Type B pancreatic cell (in vitro differentiated cells): ENCODE measurements around the gene HEYL. TPM values are rescaled to one million over a fixed set of nuclear protein-coding genes. Genes with fewer than 3 reads are reported as not detected.

Source experiments
- DNase-seq: peaks from one replicate; pipeline ENCODE4 v3.0.0; 2021; ENCODE audit warnings: mixed read lengths; ENCODE audit not compliant: unreplicated experiment; ENCODE audit errors: extremely low spot score
- H3K27ac Mint-ChIP-seq: 2 replicates; pipeline ENCODE4 v1.8.0; 2021; ENCODE audit warnings: mild to moderate bottlenecking, mixed read lengths
- H3K27me3 Mint-ChIP-seq: 2 replicates; pipeline ENCODE4 v1.8.0; 2021; ENCODE audit warnings: mixed read lengths
- H3K36me3 Mint-ChIP-seq: 2 replicates; pipeline ENCODE4 v1.8.0; 2021; ENCODE audit warnings: mixed read lengths
- H3K4me1 Mint-ChIP-seq: one replicate; pipeline ENCODE4 v1.8.0; 2021; ENCODE audit warnings: mixed read lengths; ENCODE audit not compliant: unreplicated experiment
- H3K4me3 Mint-ChIP-seq: 2 replicates; pipeline ENCODE4 v1.8.0; 2021; ENCODE audit warnings: mild to moderate bottlenecking, mixed read lengths
- H3K9me3 Mint-ChIP-seq: 2 replicates; pipeline ENCODE4 v1.8.0; 2021; ENCODE audit warnings: mixed read lengths
- total RNA-seq: library from RNA; stranded (reverse); gene quantifications from 2 replicates; pipeline ENCODE4 v1.2.1, GENCODE V29; 2021; ENCODE audit warnings: low replicate concordance
- TF ChIP-seq, protein P1 (sequence below): fragments of 200-600 bp; sonication (generic); conservative IDR thresholded peaks from 2 replicates; pipeline ENCODE4 v1.5.0; 2021; ENCODE audit warnings: antibody characterized with exemption, mild to moderate bottlenecking

Gene HEYL
- total RNA-seq, 1 donor from 2014 or later = 4.3 TPM

DNA sequence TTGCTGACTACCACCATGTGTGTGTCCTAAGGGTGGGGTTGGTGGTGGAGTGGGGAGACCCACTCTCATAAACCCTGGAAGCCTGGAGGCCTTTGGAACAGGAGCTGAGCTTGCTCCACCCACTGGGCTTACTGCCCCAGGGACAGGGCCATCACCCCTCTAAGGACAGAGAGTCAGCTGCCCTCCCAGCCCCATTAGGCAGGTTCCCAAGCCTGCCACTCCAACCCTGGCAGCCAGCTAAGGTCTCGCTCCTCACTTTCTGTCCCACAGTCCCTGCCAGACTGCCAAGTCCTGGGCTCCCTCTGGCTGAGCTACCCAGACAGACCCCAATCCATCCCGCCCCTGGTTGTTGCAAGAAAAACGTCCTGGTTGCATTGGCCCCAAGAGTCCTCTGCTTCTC, 28.7 kb upstream of the HEYL start:
- no peaks in the 10 kb centered on the region for H3K4me1 Mint-ChIP-seq
- H3K27me3 Mint-ChIP-seq = peaks cover 66% of the 10 kb centered on the region
- no peaks in the 10 kb centered on the region for H3K9me3 Mint-ChIP-seq
- no peak overlapping the region for H3K27ac Mint-ChIP-seq
- TF ChIP-seq, protein P1, sequence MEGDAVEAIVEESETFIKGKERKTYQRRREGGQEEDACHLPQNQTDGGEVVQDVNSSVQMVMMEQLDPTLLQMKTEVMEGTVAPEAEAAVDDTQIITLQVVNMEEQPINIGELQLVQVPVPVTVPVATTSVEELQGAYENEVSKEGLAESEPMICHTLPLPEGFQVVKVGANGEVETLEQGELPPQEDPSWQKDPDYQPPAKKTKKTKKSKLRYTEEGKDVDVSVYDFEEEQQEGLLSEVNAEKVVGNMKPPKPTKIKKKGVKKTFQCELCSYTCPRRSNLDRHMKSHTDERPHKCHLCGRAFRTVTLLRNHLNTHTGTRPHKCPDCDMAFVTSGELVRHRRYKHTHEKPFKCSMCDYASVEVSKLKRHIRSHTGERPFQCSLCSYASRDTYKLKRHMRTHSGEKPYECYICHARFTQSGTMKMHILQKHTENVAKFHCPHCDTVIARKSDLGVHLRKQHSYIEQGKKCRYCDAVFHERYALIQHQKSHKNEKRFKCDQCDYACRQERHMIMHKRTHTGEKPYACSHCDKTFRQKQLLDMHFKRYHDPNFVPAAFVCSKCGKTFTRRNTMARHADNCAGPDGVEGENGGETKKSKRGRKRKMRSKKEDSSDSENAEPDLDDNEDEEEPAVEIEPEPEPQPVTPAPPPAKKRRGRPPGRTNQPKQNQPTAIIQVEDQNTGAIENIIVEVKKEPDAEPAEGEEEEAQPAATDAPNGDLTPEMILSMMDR = no peak
- no peak for DNase-seq
- H3K36me3 Mint-ChIP-seq = no peaks in the 10 kb centered on the region
- no peak overlapping the region for H3K4me3 Mint-ChIP-seq

DNA sequence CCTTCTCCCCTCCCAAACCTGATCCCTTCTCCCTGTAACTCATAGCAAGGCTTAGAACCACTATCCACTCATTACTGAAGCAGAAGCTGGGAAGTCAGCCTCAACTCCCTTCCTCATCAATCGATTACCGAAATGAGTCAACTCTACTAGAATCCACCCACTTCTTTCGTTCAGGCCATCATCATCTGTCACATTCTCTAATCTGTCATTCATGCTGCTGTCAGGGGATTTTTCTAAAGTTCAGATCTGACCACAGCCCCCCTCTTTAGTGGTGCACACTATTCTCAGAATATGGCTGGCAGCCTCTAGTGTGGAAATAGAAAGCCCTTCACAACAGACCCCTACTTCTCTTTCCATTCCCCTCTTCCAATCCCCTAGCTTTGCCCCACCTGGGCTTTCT, 27.3 kb upstream of the HEYL start:
- H3K4me3 Mint-ChIP-seq = no peak overlapping the region
- H3K27ac Mint-ChIP-seq = no peak overlapping the region
- no peaks in the 10 kb centered on the region for H3K9me3 Mint-ChIP-seq
- DNase-seq = no peak
- TF ChIP-seq, protein P1 = no peak
- H3K4me1 Mint-ChIP-seq = no peaks in the 10 kb centered on the region
- peaks cover 66% of the 10 kb centered on the region for H3K27me3 Mint-ChIP-seq
- no peaks in the 10 kb centered on the region for H3K36me3 Mint-ChIP-seq

DNA sequence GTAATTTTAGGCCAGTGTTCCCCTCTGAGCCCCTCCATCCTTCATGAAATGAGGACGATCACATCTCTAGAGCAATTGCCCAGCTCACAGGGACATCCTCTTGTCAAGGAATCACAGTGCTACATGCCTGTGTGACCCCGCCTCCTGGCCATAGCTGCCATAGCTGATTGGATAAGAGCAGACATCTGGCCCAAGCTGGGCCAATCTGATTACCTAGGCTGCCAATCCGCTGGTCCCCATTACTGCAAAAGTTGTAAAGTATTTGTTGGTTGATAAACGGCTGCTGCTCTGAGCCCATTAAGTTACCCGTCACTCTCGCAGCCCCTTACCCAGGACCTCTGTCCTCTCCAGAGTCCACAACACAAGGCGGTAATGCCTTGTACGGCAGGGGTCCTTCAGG, 24.1 kb upstream of the HEYL start:
- no peak overlapping the region for H3K27ac Mint-ChIP-seq
- peaks cover 67% of the 10 kb centered on the region for H3K27me3 Mint-ChIP-seq
- no peaks in the 10 kb centered on the region for H3K36me3 Mint-ChIP-seq
- H3K4me3 Mint-ChIP-seq = no peak overlapping the region
- no peaks in the 10 kb centered on the region for H3K9me3 Mint-ChIP-seq
- DNase-seq = no peak
- H3K4me1 Mint-ChIP-seq = no peaks in the 10 kb centered on the region
- TF ChIP-seq, protein P1 = no peak

DNA sequence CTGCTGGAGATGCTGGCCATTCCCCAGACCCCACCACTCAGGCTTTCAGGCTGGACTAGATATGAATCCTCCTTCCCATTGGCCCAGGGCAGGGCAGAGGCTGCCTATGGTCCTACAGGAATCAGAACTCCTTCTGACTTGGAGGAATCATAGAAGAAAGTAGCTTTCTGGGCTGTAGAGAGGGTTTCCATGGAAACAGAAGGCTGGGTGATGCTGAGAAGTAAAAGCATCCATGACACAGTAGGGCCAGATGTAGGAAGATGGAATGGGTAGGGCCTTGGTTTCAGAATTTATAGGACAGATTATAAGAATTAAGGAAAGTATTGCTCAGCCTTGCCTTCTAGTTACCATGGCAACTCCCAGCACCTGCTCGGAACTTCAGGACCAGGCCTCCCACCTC, 23.4 kb upstream of the HEYL start:
- TF ChIP-seq, protein P1 = no peak

DNA sequence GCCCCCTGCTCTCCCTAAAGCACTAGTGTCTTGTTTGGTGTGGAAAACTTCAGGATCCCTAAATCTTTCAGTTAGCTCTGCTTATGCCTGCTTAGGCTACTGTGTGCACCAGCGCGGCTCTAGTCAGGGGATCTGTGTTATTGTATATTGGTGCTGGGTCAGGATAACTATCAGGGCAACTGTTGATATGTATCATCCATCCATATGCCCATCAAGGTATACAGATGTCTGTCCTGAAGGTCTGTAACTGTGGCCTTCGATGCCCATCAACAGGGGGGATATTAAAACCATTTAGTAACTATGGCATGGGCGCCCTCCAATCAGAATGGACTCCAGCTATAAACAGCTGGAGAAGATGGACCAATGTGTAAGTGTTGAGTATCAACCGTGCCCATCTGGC, 20.1 kb upstream of the HEYL start:
- TF ChIP-seq, protein P1 = no peak
- no peak for DNase-seq
- no peaks in the 10 kb centered on the region for H3K9me3 Mint-ChIP-seq
- H3K36me3 Mint-ChIP-seq = no peaks in the 10 kb centered on the region
- peaks cover 5% of the 10 kb centered on the region for H3K4me1 Mint-ChIP-seq
- no peak overlapping the region for H3K4me3 Mint-ChIP-seq
- H3K27me3 Mint-ChIP-seq = peaks cover 66% of the 10 kb centered on the region
- no peak overlapping the region for H3K27ac Mint-ChIP-seq

More for the DNA sequence above, 23.4 kb upstream of the HEYL start:
- Mint-ChIP-seq H3K27ac (no peak overlapping the region), H3K9me3 (no peaks in the 10 kb centered on the region), H3K4me1 (peaks cover 4% of the 10 kb centered on the region), H3K27me3 (peaks cover 68% of the 10 kb centered on the region), H3K36me3 (no peaks in the 10 kb centered on the region), H3K4me3 (no peak overlapping the region)
- DNase-seq = no peak

DNA sequence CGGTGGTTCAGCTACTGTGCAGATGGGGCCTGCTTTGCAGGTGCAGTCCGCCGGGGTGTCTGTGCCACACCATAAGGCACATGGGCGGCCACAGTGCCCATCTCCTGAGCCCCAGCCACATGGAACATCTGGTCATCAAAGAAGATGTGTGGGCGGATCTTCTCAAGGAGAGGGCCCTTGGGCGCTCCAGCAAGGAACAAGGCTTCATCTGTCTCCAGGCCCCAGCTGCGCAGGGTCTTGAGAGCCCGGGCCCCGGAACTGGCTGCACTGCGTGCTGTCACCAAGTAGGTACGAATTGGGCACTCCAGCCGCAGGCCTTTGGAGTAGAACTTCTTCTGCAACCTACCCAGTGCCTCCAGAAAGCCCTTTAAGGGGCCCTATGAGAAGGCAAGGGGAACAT, 19.7 kb upstream of the HEYL start:
- H3K4me3 Mint-ChIP-seq = no peak overlapping the region
- H3K27ac Mint-ChIP-seq = no peak overlapping the region
- no peaks in the 10 kb centered on the region for H3K9me3 Mint-ChIP-seq
- TF ChIP-seq, protein P1 = no peak
- no peaks in the 10 kb centered on the region for H3K36me3 Mint-ChIP-seq
- H3K27me3 Mint-ChIP-seq = peaks cover 70% of the 10 kb centered on the region
- peaks cover 5% of the 10 kb centered on the region for H3K4me1 Mint-ChIP-seq
- no peak for DNase-seq
